ENCODE results near the gene KCNIP1.

GRCh38 chr5:170681013-170681433 lies 177.2 kb downstream of the KCNIP1 start:
- TF ChIP-seq EZH2 (IDR thresholded peaks at IDR 0.05) (no peak), POLR2AphosphoS5 (IDR thresholded peaks at IDR 0.05; ENCODE audit: borderline replicate concordance, low read depth, low read length) (no peak), FOXP2 (optimal IDR thresholded peaks at IDR 0.05; ENCODE audit: control extremely low read depth, extremely low read length, insufficient read depth) (no peak)
